ENCODE results near the gene ABHD6. TPM values are rescaled to one million over a fixed set of nuclear protein-coding genes. Genes with fewer than 3 reads are reported as not detected.

ABHD6 gene
- 3.4 and 3.9 TPM in 2 replicates for total RNA-seq (2022)
- Bru-seq, nascent RNA: percentile 38 among the genes with signal in this experiment
- BruChase-seq, experiment 1, labeled RNA remaining after a 6-hour chase: percentile 35 among the genes with signal in this experiment
- percentile 39 among the genes with signal in this experiment for BruChase-seq, experiment 2, labeled RNA remaining after a 2-hour chase
- long read RNA-seq, transcript ABHD6-201 (9 exons, 2,393 nt): major isoform, 7 of 26 reads
- long read RNA-seq, partial matches to known transcripts: 13 of 26 reads
- long read RNA-seq, other reads (novel, unspliced or antisense): 2 of 26 reads

GRCh38 chr3:58237238-58237940 is at the start of gene ABHD6:
Gene ABHD6, plus strand, starts transcription at chr3:58237792. Its CDS starts 18,795 bp downstream, at chr3:58256587.
- H3K4me1 Mint-ChIP-seq (ENCODE audit: insufficient read depth, unreplicated experiment): peaks cover 23% of the 10 kb centered on the region
- H3K27me3 Mint-ChIP-seq (ENCODE audit: insufficient read depth, unreplicated experiment): peaks cover 6% of the 10 kb centered on the region
- POLR2A ChIA-PET: interaction anchor here (0.7 to 2.4 kb wide), 9 partner anchors 13 to 179 kb away, joined by 3 to 10 read pairs (median 5); partner anchors contain the start of genes HTD2 and RPP14
- no peaks in the 10 kb centered on the region for H3K9me3 Mint-ChIP-seq (ENCODE audit: unreplicated experiment)
- DNase-seq (ENCODE audit: unreplicated experiment): peak; percentile 69
- intact Hi-C loops (cut with micrococcal nuclease): loop anchor here (1.0 kb wide), 3 partner anchors 20 to 63 kb away; no protein-coding TSS in a partner anchor
- BruUV-seq (replicated peaks): no TSS peak
- CTCF ChIA-PET: interaction anchor here (0.5 to 2.1 kb wide), 4 partner anchors 20 to 332 kb away, joined by 3 to 8 read pairs (median 4); no protein-coding TSS in a partner anchor
- peak; percentile 18 for TF ChIP-seq CTCF (IDR thresholded peaks at IDR 0.05; ENCODE audit: unreplicated experiment)
- H3K4me3 Mint-ChIP-seq (ENCODE audit: unreplicated experiment): peak within 1 kb of the TSS; percentile 87
- peak within 1 kb of the TSS; percentile 75 for H3K27ac Mint-ChIP-seq (ENCODE audit: low read depth, unreplicated experiment)
- H3K36me3 Mint-ChIP-seq (ENCODE audit: insufficient read depth, unreplicated experiment): no peaks in the 10 kb centered on the region

GRCh38 chr3:58188173-58188564 is 49.4 kb upstream of the ABHD6 start:
- DNase-seq (ENCODE audit: unreplicated experiment): peak; percentile 86
- Mint-ChIP-seq H3K36me3 (ENCODE audit: insufficient read depth, unreplicated experiment) (no peaks in the 10 kb centered on the region), H3K4me1 (ENCODE audit: insufficient read depth, unreplicated experiment) (peaks cover 9% of the 10 kb centered on the region), H3K27ac (ENCODE audit: low read depth, unreplicated experiment) (no peak overlapping the region), H3K4me3 (ENCODE audit: unreplicated experiment) (no peak overlapping the region), H3K27me3 (ENCODE audit: insufficient read depth, unreplicated experiment) (no peaks in the 10 kb centered on the region), H3K9me3 (ENCODE audit: unreplicated experiment) (no peaks in the 10 kb centered on the region)
- intact Hi-C loops (cut with micrococcal nuclease): loop anchor here (5.0 kb wide), 1 partner anchor 224 kb away; no protein-coding TSS in a partner anchor
- ChIA-PET CTCF (interaction anchor here (0.5 to 10.3 kb wide), 29 partner anchors 9 to 281 kb away, joined by 3 to 254 read pairs (median 4); partner anchors contain the start of genes HTD2 and RPP14), POLR2A (interaction anchor here (0.6 to 4.5 kb wide), 12 partner anchors 12 to 147 kb away, joined by 3 to 71 read pairs (median 5); partner anchors contain the start of genes HTD2 and RPP14)
- TF ChIP-seq CTCF (IDR thresholded peaks at IDR 0.05; ENCODE audit: unreplicated experiment): no peak
- no TSS peak for BruUV-seq (replicated peaks)

GRCh38 chr3:58188921-58189451 is 48.6 kb upstream of the ABHD6 start:
- no peak for TF ChIP-seq CTCF (IDR thresholded peaks at IDR 0.05; ENCODE audit: unreplicated experiment)
- no peak for DNase-seq (ENCODE audit: unreplicated experiment)
- Mint-ChIP-seq H3K4me3 (ENCODE audit: unreplicated experiment) (no peak overlapping the region), H3K27ac (ENCODE audit: low read depth, unreplicated experiment) (no peak overlapping the region), H3K36me3 (ENCODE audit: insufficient read depth, unreplicated experiment) (no peaks in the 10 kb centered on the region), H3K27me3 (ENCODE audit: insufficient read depth, unreplicated experiment) (no peaks in the 10 kb centered on the region), H3K9me3 (ENCODE audit: unreplicated experiment) (no peaks in the 10 kb centered on the region), H3K4me1 (ENCODE audit: insufficient read depth, unreplicated experiment) (peaks cover 9% of the 10 kb centered on the region)
- BruUV-seq (replicated peaks): no TSS peak
- intact Hi-C loops (cut with micrococcal nuclease): loop anchor here (5.0 kb wide), 1 partner anchor 223 kb away; no protein-coding TSS in a partner anchor
- ChIA-PET POLR2A (interaction anchor here (0.5 to 4.5 kb wide), 9 partner anchors 12 to 230 kb away, joined by 3 to 71 read pairs (median 5); partner anchors contain the start of genes HTD2 and RPP14), CTCF (interaction anchor here (0.5 to 10.3 kb wide), 23 partner anchors 8 to 226 kb away, joined by 3 to 254 read pairs (median 5); partner anchors contain the start of genes HTD2 and RPP14)

Data from MCF 10A (cell line).